Measurements from ENCODE around the gene PIGK. TPM values are rescaled to one million over a fixed set of nuclear protein-coding genes. Genes with fewer than 3 reads are reported as not detected.
A peak's percentile ranks its signal among the peaks of the same experiment; 100 is the strongest.

Gene PIGK
- total and polyA plus RNA-seq, 2 donors (not counting 1 experiment from before 2014, with no cell fraction given): 3.1 to 14.9 TPM

- ChIA-PET POLR2A (no interaction called here), CTCF (no interaction called here)
- Histone ChIP-seq H3K4me2 (replicated peaks; ENCODE audit: low read depth, low read length, poor library complexity, severe bottlenecking) (no peak overlapping the region), H3K79me2 (ENCODE audit: control insufficient read depth, insufficient read depth, low read length) (no peaks in the 10 kb centered on the region), H3K4me1 (ENCODE audit: control insufficient read depth in 2 of 2, insufficient read depth in 2 of 2, low read length in 2 of 2) (no peaks in the 10 kb centered on the region), H2AFZ (ENCODE audit: insufficient read depth, low read depth, low read length, poor library complexity, severe bottlenecking) (no peak overlapping the region), H3K27ac (ENCODE audit: low read length in 2 of 2) (no peak overlapping the region), H3K36me3 (replicated peaks in 1 of 2; ENCODE audit: control extremely low read depth in 1 of 2, control insufficient read depth in 1 of 2, extremely low read depth in 1 of 2, insufficient read depth in 2 of 2, low read length in 1 of 2) (no peaks in the 10 kb centered on the region), H4K20me1 (ENCODE audit: control insufficient read depth, insufficient read depth, low read length, poor library complexity, severe bottlenecking) (no peaks in the 10 kb centered on the region), H3K27me3 (replicated peaks in 1 of 4; ENCODE audit: control extremely low read depth in 1 of 4, control insufficient read depth in 3 of 4, insufficient read depth in 4 of 4, low read length in 3 of 4) (no peaks in the 10 kb centered on the region), H3K4me3 (ENCODE audit: control extremely low read depth in 1 of 5, extremely low read depth in 1 of 5, insufficient read depth in 1 of 5, low read depth in 2 of 5, low read length in 4 of 5) (no peak overlapping the region), H3K9me3 (ENCODE audit: control extremely low read depth in 1 of 3, control insufficient read depth in 2 of 3, insufficient read depth in 1 of 3, low read length in 2 of 3) (no peaks in the 10 kb centered on the region), H3K9ac (ENCODE audit: low read length) (no peak overlapping the region)
- DNase-seq: peak; percentile 17
- no peaks in the 10 kb centered on the region for H3K9me3 Mint-ChIP-seq (ENCODE audit: insufficient read depth)
- TF ChIP-seq CTCF (IDR thresholded peaks at IDR 0.05): peak; percentile 15
- no peak for TF ChIP-seq EZH2 (IDR thresholded peaks at IDR 0.05; ENCODE audit: borderline replicate concordance, insufficient read depth, low read depth, low read length, poor library complexity, severe bottlenecking)
- no peak overlapping the region for H3K4me3 Mint-ChIP-seq
- no peaks in the 10 kb centered on the region for H3K27me3 Mint-ChIP-seq
- intact Hi-C loops (cut with micrococcal nuclease): loop anchor here (1.0 to 5.0 kb wide), 2 partner anchors 974 to 1135 kb away; no protein-coding TSS in a partner anchor
- H3K4me1 Mint-ChIP-seq: no peaks in the 10 kb centered on the region
- WGBS (ENCODE audit: insufficient coverage): 8% methylated on average over 1 of the region's 2 CpGs
- no peak overlapping the region for H3K27ac Mint-ChIP-seq
- ATAC-seq (ENCODE audit: low read depth): no peak
These were observed 92.9 kb downstream of the PIGK start for GRCh38 chr1:77126307-77126706.

GRCh38 chr1:77121503-77121902 is 97.7 kb downstream of the PIGK start:
- TF ChIP-seq CTCF (IDR thresholded peaks at IDR 0.05) (no peak), EZH2 (IDR thresholded peaks at IDR 0.05; ENCODE audit: borderline replicate concordance, insufficient read depth, low read depth, low read length, poor library complexity, severe bottlenecking) (no peak)
- Histone ChIP-seq H3K4me3 (ENCODE audit: control extremely low read depth in 1 of 5, extremely low read depth in 1 of 5, insufficient read depth in 1 of 5, low read depth in 2 of 5, low read length in 4 of 5) (no peak overlapping the region), H3K79me2 (ENCODE audit: control insufficient read depth, insufficient read depth, low read length) (no peaks in the 10 kb centered on the region), H3K9me3 (ENCODE audit: control extremely low read depth in 1 of 3, control insufficient read depth in 2 of 3, insufficient read depth in 1 of 3, low read length in 2 of 3) (no peaks in the 10 kb centered on the region), H3K4me1 (ENCODE audit: control insufficient read depth in 2 of 2, insufficient read depth in 2 of 2, low read length in 2 of 2) (no peaks in the 10 kb centered on the region), H3K27ac (ENCODE audit: low read length in 2 of 2) (no peak overlapping the region), H3K4me2 (replicated peaks; ENCODE audit: low read depth, low read length, poor library complexity, severe bottlenecking) (no peak overlapping the region), H2AFZ (ENCODE audit: insufficient read depth, low read depth, low read length, poor library complexity, severe bottlenecking) (no peak overlapping the region), H3K36me3 (replicated peaks in 1 of 2; ENCODE audit: control extremely low read depth in 1 of 2, control insufficient read depth in 1 of 2, extremely low read depth in 1 of 2, insufficient read depth in 2 of 2, low read length in 1 of 2) (no peaks in the 10 kb centered on the region), H3K9ac (ENCODE audit: low read length) (no peak overlapping the region), H3K27me3 (replicated peaks in 1 of 4; ENCODE audit: control extremely low read depth in 1 of 4, control insufficient read depth in 3 of 4, insufficient read depth in 4 of 4, low read length in 3 of 4) (no peaks in the 10 kb centered on the region), H4K20me1 (ENCODE audit: control insufficient read depth, insufficient read depth, low read length, poor library complexity, severe bottlenecking) (no peaks in the 10 kb centered on the region)
- ATAC-seq (ENCODE audit: low read depth) (no peak), DNase-seq (no peak)
- intact Hi-C loops (cut with micrococcal nuclease): no loop called here
- no peaks in the 10 kb centered on the region for H3K27me3 Mint-ChIP-seq
- POLR2A ChIA-PET: no interaction called here
- CTCF ChIA-PET: interaction anchor here (0.5 to 0.8 kb wide), 2 partner anchors 16 to 605 kb away, joined by 3 read pairs; no protein-coding TSS in a partner anchor
- no peak overlapping the region for H3K4me3 Mint-ChIP-seq
- WGBS (ENCODE audit: insufficient coverage): no CpG with 5 or more reads among the region's 1 CpG
- H3K27ac Mint-ChIP-seq: no peak overlapping the region
- H3K9me3 Mint-ChIP-seq (ENCODE audit: insufficient read depth): no peaks in the 10 kb centered on the region
- no peaks in the 10 kb centered on the region for H3K4me1 Mint-ChIP-seq

All from B cell (primary cell).